HFF-Myc (cell line): ENCODE data around the gene CCT6A.
"Not testable (repeated sequence)": the region's sequence is repeated elsewhere in the genome, so short reads cannot be mapped to it uniquely, and the experiment has no call there.

Experiments used
- DNase-seq: peaks from one replicate; pipeline ENCODE4 v3.0.0-alpha.2; 2011; ENCODE audit warnings: low read depth; ENCODE audit errors: extremely low read depth
- H3K4me3 ChIP-seq: replicated peaks from 2 replicates; pipeline ENCODE4 v1.5.1; 2011; ENCODE audit warnings: low read depth, mild to moderate bottlenecking, control low read depth, low read length
- CTCF ChIP-seq: IDR thresholded peaks from 2 replicates; pipeline ENCODE4 v1.5.1; 2012; ENCODE audit warnings: mild to moderate bottlenecking, low read depth, low read length, control low read depth; ENCODE audit errors: missing control alignments

Gene CCT6A

GRCh38 chr7:56081626-56082340 is 30.2 kb downstream of the CCT6A start:
- DNase-seq, result no peak
- TF ChIP-seq CTCF, result no peak
- H3K4me3 ChIP-seq, result no peak overlapping the region

GRCh38 chr7:56083150-56083785 is 31.7 kb downstream of the CCT6A start:
- H3K4me3 ChIP-seq, result no peak overlapping the region
- DNase-seq, result no peak
- no peak for TF ChIP-seq CTCF

- H3K4me3 ChIP-seq, result no peak overlapping the region
- TF ChIP-seq CTCF, result no peak
- DNase-seq, result no peak
These were observed 35.2 kb downstream of the CCT6A start for GRCh38 chr7:56086761-56087160.

- H3K4me3 ChIP-seq, result no peak overlapping the region
- TF ChIP-seq CTCF, result no peak
- no peak for DNase-seq
These were observed 35.9 kb downstream of the CCT6A start for GRCh38 chr7:56087445-56087844.

GRCh38 chr7:56091591-56091990 is 40.0 kb downstream of the CCT6A start:
- TF ChIP-seq CTCF, result no peak
- DNase-seq, result no peak
- H3K4me3 ChIP-seq, result no peak overlapping the region

- DNase-seq, H3K4me3 ChIP-seq: not testable (repeated sequence)
These were observed 40.8 kb downstream of the CCT6A start for GRCh38 chr7:56092388-56092787.

GRCh38 chr7:56092789-56093531 is 41.4 kb downstream of the CCT6A start, which contains the start of gene PHKG1:
Gene PHKG1 (minus strand): TSS chr7:56092952. CDS start chr7:56088941, 4,011 bp downstream.
- TF ChIP-seq CTCF, result peak; percentile 80
- peak; percentile 74 for DNase-seq
- H3K4me3 ChIP-seq, result no peak within 1 kb of the TSS
